ENCODE measurements around the gene HEXIM2. TPM values are rescaled to one million over a fixed set of nuclear protein-coding genes. Genes with fewer than 3 reads are reported as not detected.
A peak's percentile ranks its signal among the peaks of the same experiment; 100 is the strongest.

Gene HEXIM2
- total RNA-seq, 1 experiment from 2014 or later = 11.9 TPM

GRCh38 chr17:45197555-45198334, 36.1 kb downstream of the HEXIM2 start:
- ChIA-PET POLR2A (interaction anchor here (0.5 to 2.5 kb wide), 10 partner anchors 25 to 1715 kb away, joined by 3 to 61 read pairs (median 6); partner anchors contain the start of genes ACBD4, HEXIM1 and HEXIM2), CTCF (interaction anchor here (0.6 to 7.2 kb wide), 59 partner anchors 8 to 991 kb away, joined by 3 to 340 read pairs (median 5); partner anchors contain the start of genes ACBD4, C1QL1, FMNL1 and HEXIM1)
- peaks cover under 1% of the 10 kb centered on the region; the same call in 1 of the 2 replicates for H3K27me3 Mint-ChIP-seq (ENCODE audit: low read depth)
- H3K4me3 Mint-ChIP-seq = no peak overlapping the region
- peaks cover 18% of the 10 kb centered on the region for H3K4me1 Mint-ChIP-seq
- DNase-seq (ENCODE audit: low spot score) (peak; percentile 99), ATAC-seq (peak; percentile 98)
- H3K36me3 Mint-ChIP-seq = no peaks in the 10 kb centered on the region
- H3K9me3 Mint-ChIP-seq = peaks cover 4% of the 10 kb centered on the region; the same call in 1 of the 2 replicates
- H3K27ac Mint-ChIP-seq = peak overlapping the region; percentile 84
- TF ChIP-seq E2F5 (CRISPR knock-in tag; IDR thresholded peaks at IDR 0.05) (peak; percentile 60; the same call in 1 of the 2 replicates), JUN (CRISPR knock-in tag; IDR thresholded peaks at IDR 0.05) (no peak), NFYB (CRISPR knock-in tag; conservative IDR thresholded peaks at IDR 0.05; ENCODE audit: low read depth) (no peak), ZMAT4 (CRISPR knock-in tag; IDR thresholded peaks at IDR 0.05) (no peak), FOXK1 (CRISPR knock-in tag; IDR thresholded peaks at IDR 0.05) (0 out of 2 replicates have a peak, but pooled peaks have one; percentile 29), SOX15 (CRISPR knock-in tag; IDR thresholded peaks at IDR 0.05) (no peak), MAX (CRISPR knock-in tag; IDR thresholded peaks at IDR 0.05) (no peak; the same call in 1 of the 2 replicates), RELA (CRISPR knock-in tag; IDR thresholded peaks at IDR 0.05; ENCODE audit: borderline replicate concordance) (no peak), ZNF317 (CRISPR knock-in tag; IDR thresholded peaks at IDR 0.05; ENCODE audit: borderline replicate concordance, low read depth) (no peak), TCF7 (CRISPR knock-in tag; IDR thresholded peaks at IDR 0.05; ENCODE audit: low read depth) (no peak), HMGXB4 (CRISPR knock-in tag; IDR thresholded peaks at IDR 0.05) (peak; percentile 97)
- TF ChIP-seq, protein P1, sequence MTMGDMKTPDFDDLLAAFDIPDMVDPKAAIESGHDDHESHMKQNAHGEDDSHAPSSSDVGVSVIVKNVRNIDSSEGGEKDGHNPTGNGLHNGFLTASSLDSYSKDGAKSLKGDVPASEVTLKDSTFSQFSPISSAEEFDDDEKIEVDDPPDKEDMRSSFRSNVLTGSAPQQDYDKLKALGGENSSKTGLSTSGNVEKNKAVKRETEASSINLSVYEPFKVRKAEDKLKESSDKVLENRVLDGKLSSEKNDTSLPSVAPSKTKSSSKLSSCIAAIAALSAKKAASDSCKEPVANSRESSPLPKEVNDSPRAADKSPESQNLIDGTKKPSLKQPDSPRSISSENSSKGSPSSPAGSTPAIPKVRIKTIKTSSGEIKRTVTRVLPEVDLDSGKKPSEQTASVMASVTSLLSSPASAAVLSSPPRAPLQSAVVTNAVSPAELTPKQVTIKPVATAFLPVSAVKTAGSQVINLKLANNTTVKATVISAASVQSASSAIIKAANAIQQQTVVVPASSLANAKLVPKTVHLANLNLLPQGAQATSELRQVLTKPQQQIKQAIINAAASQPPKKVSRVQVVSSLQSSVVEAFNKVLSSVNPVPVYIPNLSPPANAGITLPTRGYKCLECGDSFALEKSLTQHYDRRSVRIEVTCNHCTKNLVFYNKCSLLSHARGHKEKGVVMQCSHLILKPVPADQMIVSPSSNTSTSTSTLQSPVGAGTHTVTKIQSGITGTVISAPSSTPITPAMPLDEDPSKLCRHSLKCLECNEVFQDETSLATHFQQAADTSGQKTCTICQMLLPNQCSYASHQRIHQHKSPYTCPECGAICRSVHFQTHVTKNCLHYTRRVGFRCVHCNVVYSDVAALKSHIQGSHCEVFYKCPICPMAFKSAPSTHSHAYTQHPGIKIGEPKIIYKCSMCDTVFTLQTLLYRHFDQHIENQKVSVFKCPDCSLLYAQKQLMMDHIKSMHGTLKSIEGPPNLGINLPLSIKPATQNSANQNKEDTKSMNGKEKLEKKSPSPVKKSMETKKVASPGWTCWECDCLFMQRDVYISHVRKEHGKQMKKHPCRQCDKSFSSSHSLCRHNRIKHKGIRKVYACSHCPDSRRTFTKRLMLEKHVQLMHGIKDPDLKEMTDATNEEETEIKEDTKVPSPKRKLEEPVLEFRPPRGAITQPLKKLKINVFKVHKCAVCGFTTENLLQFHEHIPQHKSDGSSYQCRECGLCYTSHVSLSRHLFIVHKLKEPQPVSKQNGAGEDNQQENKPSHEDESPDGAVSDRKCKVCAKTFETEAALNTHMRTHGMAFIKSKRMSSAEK (CRISPR knock-in tag; IDR thresholded peaks at IDR 0.05; ENCODE audit: borderline replicate concordance) = no peak
- TF ChIP-seq, protein P2, sequence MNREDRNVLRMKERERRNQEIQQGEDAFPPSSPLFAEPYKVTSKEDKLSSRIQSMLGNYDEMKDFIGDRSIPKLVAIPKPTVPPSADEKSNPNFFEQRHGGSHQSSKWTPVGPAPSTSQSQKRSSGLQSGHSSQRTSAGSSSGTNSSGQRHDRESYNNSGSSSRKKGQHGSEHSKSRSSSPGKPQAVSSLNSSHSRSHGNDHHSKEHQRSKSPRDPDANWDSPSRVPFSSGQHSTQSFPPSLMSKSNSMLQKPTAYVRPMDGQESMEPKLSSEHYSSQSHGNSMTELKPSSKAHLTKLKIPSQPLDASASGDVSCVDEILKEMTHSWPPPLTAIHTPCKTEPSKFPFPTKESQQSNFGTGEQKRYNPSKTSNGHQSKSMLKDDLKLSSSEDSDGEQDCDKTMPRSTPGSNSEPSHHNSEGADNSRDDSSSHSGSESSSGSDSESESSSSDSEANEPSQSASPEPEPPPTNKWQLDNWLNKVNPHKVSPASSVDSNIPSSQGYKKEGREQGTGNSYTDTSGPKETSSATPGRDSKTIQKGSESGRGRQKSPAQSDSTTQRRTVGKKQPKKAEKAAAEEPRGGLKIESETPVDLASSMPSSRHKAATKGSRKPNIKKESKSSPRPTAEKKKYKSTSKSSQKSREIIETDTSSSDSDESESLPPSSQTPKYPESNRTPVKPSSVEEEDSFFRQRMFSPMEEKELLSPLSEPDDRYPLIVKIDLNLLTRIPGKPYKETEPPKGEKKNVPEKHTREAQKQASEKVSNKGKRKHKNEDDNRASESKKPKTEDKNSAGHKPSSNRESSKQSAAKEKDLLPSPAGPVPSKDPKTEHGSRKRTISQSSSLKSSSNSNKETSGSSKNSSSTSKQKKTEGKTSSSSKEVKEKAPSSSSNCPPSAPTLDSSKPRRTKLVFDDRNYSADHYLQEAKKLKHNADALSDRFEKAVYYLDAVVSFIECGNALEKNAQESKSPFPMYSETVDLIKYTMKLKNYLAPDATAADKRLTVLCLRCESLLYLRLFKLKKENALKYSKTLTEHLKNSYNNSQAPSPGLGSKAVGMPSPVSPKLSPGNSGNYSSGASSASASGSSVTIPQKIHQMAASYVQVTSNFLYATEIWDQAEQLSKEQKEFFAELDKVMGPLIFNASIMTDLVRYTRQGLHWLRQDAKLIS (CRISPR knock-in tag; IDR thresholded peaks at IDR 0.05; ENCODE audit: borderline replicate concordance) = no peak
- TF ChIP-seq, protein P3, sequence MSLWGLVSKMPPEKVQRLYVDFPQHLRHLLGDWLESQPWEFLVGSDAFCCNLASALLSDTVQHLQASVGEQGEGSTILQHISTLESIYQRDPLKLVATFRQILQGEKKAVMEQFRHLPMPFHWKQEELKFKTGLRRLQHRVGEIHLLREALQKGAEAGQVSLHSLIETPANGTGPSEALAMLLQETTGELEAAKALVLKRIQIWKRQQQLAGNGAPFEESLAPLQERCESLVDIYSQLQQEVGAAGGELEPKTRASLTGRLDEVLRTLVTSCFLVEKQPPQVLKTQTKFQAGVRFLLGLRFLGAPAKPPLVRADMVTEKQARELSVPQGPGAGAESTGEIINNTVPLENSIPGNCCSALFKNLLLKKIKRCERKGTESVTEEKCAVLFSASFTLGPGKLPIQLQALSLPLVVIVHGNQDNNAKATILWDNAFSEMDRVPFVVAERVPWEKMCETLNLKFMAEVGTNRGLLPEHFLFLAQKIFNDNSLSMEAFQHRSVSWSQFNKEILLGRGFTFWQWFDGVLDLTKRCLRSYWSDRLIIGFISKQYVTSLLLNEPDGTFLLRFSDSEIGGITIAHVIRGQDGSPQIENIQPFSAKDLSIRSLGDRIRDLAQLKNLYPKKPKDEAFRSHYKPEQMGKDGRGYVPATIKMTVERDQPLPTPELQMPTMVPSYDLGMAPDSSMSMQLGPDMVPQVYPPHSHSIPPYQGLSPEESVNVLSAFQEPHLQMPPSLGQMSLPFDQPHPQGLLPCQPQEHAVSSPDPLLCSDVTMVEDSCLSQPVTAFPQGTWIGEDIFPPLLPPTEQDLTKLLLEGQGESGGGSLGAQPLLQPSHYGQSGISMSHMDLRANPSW (CRISPR knock-in tag; conservative IDR thresholded peaks at IDR 0.05; ENCODE audit: low read depth) = no peak
- TF ChIP-seq, protein P4, sequence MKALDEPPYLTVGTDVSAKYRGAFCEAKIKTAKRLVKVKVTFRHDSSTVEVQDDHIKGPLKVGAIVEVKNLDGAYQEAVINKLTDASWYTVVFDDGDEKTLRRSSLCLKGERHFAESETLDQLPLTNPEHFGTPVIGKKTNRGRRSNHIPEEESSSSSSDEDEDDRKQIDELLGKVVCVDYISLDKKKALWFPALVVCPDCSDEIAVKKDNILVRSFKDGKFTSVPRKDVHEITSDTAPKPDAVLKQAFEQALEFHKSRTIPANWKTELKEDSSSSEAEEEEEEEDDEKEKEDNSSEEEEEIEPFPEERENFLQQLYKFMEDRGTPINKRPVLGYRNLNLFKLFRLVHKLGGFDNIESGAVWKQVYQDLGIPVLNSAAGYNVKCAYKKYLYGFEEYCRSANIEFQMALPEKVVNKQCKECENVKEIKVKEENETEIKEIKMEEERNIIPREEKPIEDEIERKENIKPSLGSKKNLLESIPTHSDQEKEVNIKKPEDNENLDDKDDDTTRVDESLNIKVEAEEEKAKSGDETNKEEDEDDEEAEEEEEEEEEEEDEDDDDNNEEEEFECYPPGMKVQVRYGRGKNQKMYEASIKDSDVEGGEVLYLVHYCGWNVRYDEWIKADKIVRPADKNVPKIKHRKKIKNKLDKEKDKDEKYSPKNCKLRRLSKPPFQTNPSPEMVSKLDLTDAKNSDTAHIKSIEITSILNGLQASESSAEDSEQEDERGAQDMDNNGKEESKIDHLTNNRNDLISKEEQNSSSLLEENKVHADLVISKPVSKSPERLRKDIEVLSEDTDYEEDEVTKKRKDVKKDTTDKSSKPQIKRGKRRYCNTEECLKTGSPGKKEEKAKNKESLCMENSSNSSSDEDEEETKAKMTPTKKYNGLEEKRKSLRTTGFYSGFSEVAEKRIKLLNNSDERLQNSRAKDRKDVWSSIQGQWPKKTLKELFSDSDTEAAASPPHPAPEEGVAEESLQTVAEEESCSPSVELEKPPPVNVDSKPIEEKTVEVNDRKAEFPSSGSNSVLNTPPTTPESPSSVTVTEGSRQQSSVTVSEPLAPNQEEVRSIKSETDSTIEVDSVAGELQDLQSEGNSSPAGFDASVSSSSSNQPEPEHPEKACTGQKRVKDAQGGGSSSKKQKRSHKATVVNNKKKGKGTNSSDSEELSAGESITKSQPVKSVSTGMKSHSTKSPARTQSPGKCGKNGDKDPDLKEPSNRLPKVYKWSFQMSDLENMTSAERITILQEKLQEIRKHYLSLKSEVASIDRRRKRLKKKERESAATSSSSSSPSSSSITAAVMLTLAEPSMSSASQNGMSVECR (CRISPR knock-in tag; IDR thresholded peaks at IDR 0.05; ENCODE audit: borderline replicate concordance) = no peak

All from WTC11 (cell line).